Adrenal gland (tissue), 12 donors: ENCODE data around the gene DUOXA1. TPM values are rescaled to one million over a fixed set of nuclear protein-coding genes. Genes with fewer than 3 reads are reported as not detected.

Experiments
- DNase-seq, 7 donors: peaks; one replicate each; pipeline ENCODE4 v3.0.0-alpha.2; 2019 to 2020
- H3K27ac ChIP-seq, 5 donors: fragments of 200-600 bp; sonication (generic) in 4 of 5; 1 replicate in 3 of 5; 2 replicates in 2 of 5; pipeline versions ENCODE4 v1.5.1 to v1.8.0; 2016 to 2020; ENCODE audit warnings: mild to moderate bottlenecking in 1 of 5
- H3K27me3 ChIP-seq: fragments of 200-600 bp; 2 replicates; pipeline ENCODE4 v1.8.0; 2021
- H3K36me3 ChIP-seq, 2 donors: fragments of 200-600 bp; replicated peaks in 1 of 2; 1 replicate in 1 of 2; 2 replicates in 1 of 2; pipeline versions ENCODE4 v1.5.1 to v1.8.0; 2018 to 2022
- H3K4me1 ChIP-seq, 2 donors: fragments of 200-600 bp; replicated peaks in 1 of 2; 1 replicate in 1 of 2; 2 replicates in 1 of 2; pipeline versions ENCODE4 v1.5.1 to v1.8.0; 2018 to 2021
- H3K4me3 ChIP-seq, 4 donors: fragments of 200-600 bp; sonication (generic) in 3 of 4; one replicate each; pipeline ENCODE4 v1.5.1; 2016 to 2018
- H3K9me3 ChIP-seq, 3 donors: fragments of 200-600 bp; sonication (generic) in 1 of 3; replicated peaks in 1 of 3; 1 replicate in 2 of 3; 2 replicates in 1 of 3; pipeline versions ENCODE4 v1.5.1 to v1.8.0; 2016 to 2021
- POLR2A ChIP-seq, 2 donors: fragments of 450-650 bp; IDR thresholded peaks; one replicate each; pipeline ENCODE4 v1.6.1; 2017; ENCODE audit warnings: antibody characterized with exemption in 2 of 2, mild to moderate bottlenecking in 2 of 2, moderate library complexity in 1 of 2
- WGBS, 4 donors: extraction: QIAGEN DNeasy Blood & Tissue Kit in 2 of 4; methylation state at CpG; one replicate each; pipeline versions ENCODE4 v1.1.5 to v1.1.7; 2013 to 2017; 5-methylcytosine and 5-hydroxymethylcytosine counted together
- intact Hi-C, 2 donors: fragments of 100-400 bp; cut with DNase I; formaldehyde crosslinking; loops; one replicate each; pipeline versions ENCODE4 v1.14.1 to v1.15.0; 2022 to 2023
- polyA plus RNA-seq, 3 donors: library from polyadenylated mRNA; stranded (reverse); fragments of 200-250 nt in 2 of 3; fragments of 350-450 nt in 1 of 3; fragmentation: Illumina TruSeq in 1 of 3; extraction: RNeasy Lipid Tissue Mini Kit (QIAGEN cat#74804) in 1 of 3; gene quantifications; one replicate each; pipeline ENCODE4 v1.2.3, GENCODE V29; 2013 to 2014
- total RNA-seq, 9 donors: library from RNA; depleted of rRNA in 4 of 9; stranded (reverse); fragments of >200 nt in 4 of 9; fragments of 120-200 nt in 1 of 9; fragmentation: NEBNext Ultra II Directional in 1 of 9; extraction: Animal tissue kit (Norgen Biotek cat#: 25700) in 1 of 9; gene quantifications; one replicate each; pipeline versions ENCODE4 v1.1.0 to v1.2.4, GENCODE V29; 2013 to 2023
- TF ChIP-seq, protein P1 (sequence below), 6 experiments: fragments of 450-650 bp in 4 of 6; fragments of 200-600 bp in 2 of 6; sonication (generic) in 1 of 6; IDR thresholded peaks; 1 replicate in 5 of 6; 2 replicates in 1 of 6; pipeline versions ENCODE4 v1.5.1 to v1.8.0; 2016 to 2021; ENCODE audit warnings: antibody characterized with exemption in 6 of 6, mild to moderate bottlenecking in 2 of 6, moderate library complexity in 1 of 6
- donor health status: healthy with polysubstance abuse.
- donor health status: Bipolar disorder and iron deficiency.
- donor health status: DM: yes; HTN: yes; CAD: no.
- donor health status: DM: no; HTN: no; CAD: no.
- donor health status: DM: no; HTN: no; CAD: no.
- donor health status: DM: yes; HTN: yes; CAD: no.

The DUOXA1 gene
- total and polyA plus RNA-seq, 12 donors = 0.11 to 21.3 (median 5.2) TPM

DNA sequence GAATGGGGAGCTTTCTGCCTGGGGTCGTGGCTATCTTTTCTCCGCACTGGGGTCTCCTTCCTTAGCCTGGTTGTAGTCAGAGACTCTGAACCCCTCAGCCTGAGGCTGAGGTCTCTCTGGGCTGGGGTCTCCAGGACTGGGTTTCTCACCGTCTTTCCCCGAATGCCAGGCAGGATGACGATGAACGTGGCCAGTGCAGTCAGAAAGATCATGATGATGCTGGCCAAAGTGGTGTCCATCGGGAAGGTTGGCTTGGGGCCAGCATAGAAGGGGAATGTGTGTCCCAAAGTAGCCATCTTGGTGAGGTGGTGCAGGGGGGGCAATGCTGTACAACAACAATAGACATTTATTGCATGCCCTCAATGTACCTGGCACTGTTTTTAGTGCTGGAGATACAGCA is 7.0 kb downstream of the DUOXA1 start:
- Histone ChIP-seq H3K4me3 (no peak overlapping the region), H3K27ac (no peak overlapping the region), H3K4me1 (peaks cover 0 to 2% of the 10 kb centered on the region in 2 donors), H3K36me3 (no peaks in the 10 kb centered on the region), H3K27me3 (peaks cover 4% of the 10 kb centered on the region), H3K9me3 (no peaks in the 10 kb centered on the region)
- no peak for DNase-seq
- TF ChIP-seq, protein P1, sequence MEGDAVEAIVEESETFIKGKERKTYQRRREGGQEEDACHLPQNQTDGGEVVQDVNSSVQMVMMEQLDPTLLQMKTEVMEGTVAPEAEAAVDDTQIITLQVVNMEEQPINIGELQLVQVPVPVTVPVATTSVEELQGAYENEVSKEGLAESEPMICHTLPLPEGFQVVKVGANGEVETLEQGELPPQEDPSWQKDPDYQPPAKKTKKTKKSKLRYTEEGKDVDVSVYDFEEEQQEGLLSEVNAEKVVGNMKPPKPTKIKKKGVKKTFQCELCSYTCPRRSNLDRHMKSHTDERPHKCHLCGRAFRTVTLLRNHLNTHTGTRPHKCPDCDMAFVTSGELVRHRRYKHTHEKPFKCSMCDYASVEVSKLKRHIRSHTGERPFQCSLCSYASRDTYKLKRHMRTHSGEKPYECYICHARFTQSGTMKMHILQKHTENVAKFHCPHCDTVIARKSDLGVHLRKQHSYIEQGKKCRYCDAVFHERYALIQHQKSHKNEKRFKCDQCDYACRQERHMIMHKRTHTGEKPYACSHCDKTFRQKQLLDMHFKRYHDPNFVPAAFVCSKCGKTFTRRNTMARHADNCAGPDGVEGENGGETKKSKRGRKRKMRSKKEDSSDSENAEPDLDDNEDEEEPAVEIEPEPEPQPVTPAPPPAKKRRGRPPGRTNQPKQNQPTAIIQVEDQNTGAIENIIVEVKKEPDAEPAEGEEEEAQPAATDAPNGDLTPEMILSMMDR (IDR thresholded peaks at IDR 0.05) = no peak
- no peak for TF ChIP-seq POLR2A (IDR thresholded peaks at IDR 0.05)
- WGBS, 4 donors = 75 to 85% (median 81%) methylated on average over 7 of the region's 7 CpGs
- intact Hi-C loops = no loop called here

DNA sequence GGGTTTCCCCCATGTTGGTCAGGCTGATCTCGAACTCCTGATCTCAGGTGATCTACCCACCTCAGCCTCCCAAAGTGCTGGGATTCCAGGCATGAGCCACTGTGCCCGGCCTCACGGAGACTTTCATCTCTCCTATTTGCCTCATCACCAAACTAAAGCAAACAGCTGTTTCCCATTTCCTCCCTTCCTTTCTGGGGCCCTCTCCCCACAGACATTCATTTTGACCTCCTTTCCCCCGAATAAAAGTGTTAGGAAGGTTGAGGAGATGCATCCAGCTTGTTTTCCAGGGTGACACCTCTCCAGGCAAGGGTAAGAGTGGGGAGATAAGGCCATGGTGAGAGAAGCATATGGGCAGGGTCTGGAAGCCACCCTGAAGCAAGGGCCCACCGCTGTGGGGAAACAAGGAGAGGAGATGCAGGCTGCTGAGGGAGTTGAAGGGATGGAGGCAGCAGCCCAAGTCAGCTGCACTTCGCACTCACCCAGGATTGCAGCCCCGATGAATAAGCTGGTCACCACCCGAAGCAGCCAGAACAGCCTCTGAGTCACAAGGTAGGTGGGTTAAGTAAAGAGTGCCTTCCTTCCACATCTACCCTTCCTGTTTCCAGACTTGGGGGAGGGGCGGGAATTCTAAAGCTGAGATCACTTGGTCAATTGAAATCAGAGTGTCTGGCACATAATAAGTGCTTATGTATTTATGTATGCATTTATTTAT is 7.8 kb downstream of the DUOXA1 start:
- intact Hi-C loops = no loop called here
- WGBS, 4 donors = 61 to 67% (median 63%) methylated on average over 9 of the region's 9 CpGs
- peaks cover 12% of the 10 kb centered on the region for H3K27me3 ChIP-seq
- peak in 1 of 7 donors; percentile 29 for DNase-seq
- H3K9me3 ChIP-seq = no peaks in the 10 kb centered on the region
- no peaks in the 10 kb centered on the region for H3K36me3 ChIP-seq
- peaks cover 0 to 10% of the 10 kb centered on the region in 2 donors for H3K4me1 ChIP-seq
- TF ChIP-seq, protein P1 (IDR thresholded peaks at IDR 0.05) = no peak
- TF ChIP-seq POLR2A (IDR thresholded peaks at IDR 0.05) = no peak
- no peak overlapping the region for H3K4me3 ChIP-seq
- H3K27ac ChIP-seq = no peak overlapping the region

DNA sequence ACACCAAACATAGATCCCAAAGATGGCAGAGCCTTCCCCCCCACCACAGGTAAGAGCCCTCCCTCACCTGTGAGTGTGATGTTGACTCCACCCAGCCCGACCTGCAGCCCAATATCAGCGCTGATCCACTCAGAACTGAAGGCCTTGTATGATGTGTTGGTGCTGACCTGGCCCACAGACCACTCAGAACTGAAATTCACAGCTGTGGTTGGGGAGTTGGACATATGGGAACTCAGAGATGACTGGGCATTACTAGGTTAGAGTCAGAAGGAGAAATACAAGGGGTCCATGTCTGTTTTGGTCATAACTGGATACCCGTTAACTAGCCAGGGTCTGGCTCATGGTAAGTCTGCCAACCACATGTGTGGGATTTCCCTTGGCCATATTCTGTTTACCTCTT is 8.7 kb downstream of the DUOXA1 start:
- DNase-seq = no peak
- Histone ChIP-seq H3K27me3 (peaks cover 21% of the 10 kb centered on the region), H3K4me3 (no peak overlapping the region), H3K4me1 (peaks cover 0 to 13% of the 10 kb centered on the region in 2 donors), H3K27ac (no peak overlapping the region), H3K36me3 (no peaks in the 10 kb centered on the region), H3K9me3 (no peaks in the 10 kb centered on the region)
- TF ChIP-seq POLR2A (IDR thresholded peaks at IDR 0.05) = no peak
- TF ChIP-seq, protein P1 (IDR thresholded peaks at IDR 0.05) = no peak
- 83 to 92% (median 89%) methylated on average over 3 of the region's 3 CpGs for WGBS, 4 donors
- intact Hi-C loops = no loop called here

DNA sequence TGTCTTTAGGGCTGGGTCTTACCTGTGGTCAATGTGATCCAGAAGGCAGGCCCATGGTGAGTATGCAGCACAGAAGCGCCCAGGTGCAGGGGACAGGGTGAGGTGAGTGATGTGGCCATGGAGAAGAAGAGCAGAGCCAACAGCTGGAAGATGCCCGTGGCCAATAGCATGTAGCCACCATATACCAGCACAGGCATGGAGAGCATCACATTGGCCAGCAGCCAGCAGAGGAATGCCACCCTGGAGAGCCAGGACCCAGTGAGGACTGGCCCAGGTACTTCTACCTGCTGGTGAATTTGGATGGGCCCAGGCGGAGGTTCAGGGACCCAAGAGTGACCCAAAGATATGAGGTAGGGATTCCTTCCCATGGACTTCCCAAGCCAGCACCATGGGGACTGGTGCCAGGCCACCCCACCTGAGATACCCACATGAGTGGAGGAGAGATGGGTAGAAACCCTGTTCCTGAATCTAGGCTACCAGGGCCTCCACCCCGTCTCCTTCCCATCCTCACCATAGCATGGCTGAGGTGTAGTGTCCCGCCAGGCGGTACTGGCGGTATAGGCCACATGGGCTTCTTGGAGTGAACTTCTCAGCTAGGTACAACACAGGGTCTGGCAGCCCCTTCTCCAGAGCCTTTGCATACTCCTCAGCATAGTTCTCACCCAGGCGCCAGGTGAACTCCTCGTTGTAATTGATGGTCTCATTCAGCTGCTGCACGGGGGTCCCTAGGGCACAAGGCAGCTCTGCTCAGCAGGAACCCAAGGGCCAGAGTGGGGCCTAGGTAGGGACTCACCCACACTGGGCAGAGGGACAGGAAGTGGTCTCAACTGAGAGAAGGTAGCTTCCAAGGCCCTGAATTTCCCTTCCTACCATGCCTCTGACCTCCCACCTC is 9.4 kb downstream of the DUOXA1 start:
- intact Hi-C loops = no loop called here
- TF ChIP-seq, protein P1 (IDR thresholded peaks at IDR 0.05) = no peak
- no peak for TF ChIP-seq POLR2A (IDR thresholded peaks at IDR 0.05)
- peaks cover 0 to 13% of the 10 kb centered on the region in 2 donors for H3K4me1 ChIP-seq
- H3K36me3 ChIP-seq = no peaks in the 10 kb centered on the region
- H3K27me3 ChIP-seq = peaks cover 28% of the 10 kb centered on the region
- DNase-seq = no peak
- H3K27ac ChIP-seq = no peak overlapping the region
- no peaks in the 10 kb centered on the region for H3K9me3 ChIP-seq
- 91 to 95% (median 92%) methylated on average over 6 to 10 of the region's 10 CpGs for WGBS, 4 donors
- no peak overlapping the region for H3K4me3 ChIP-seq
